Mammary epithelial cell (primary cell): Measurements from ENCODE around the gene ANKFY1.

Experiments used
- EZH2 ChIP-seq: IDR thresholded peaks from 2 replicates; pipeline ENCODE4 v1.6.1; 2012; ENCODE audit warnings: low read length, inconsistent platforms, borderline replicate concordance
- TF ChIP-seq, protein P1 (sequence below), 2 donors: IDR thresholded peaks in 1 of 2; conservative IDR thresholded peaks in 1 of 2; 2 replicates each; pipeline ENCODE4 v1.5.1; 2011 to 2012; ENCODE audit warnings: inconsistent platforms in 2 of 2, low read length in 2 of 2, mild to moderate bottlenecking in 2 of 2, control low read depth in 1 of 2, low read depth in 1 of 2; ENCODE audit not compliant: insufficient read depth in 1 of 2; ENCODE audit errors: extremely low read depth in 1 of 2

GRCh38 chr17:4159761-4160160, 104.0 kb downstream of the ANKFY1 start:
- TF ChIP-seq EZH2, result no peak
- TF ChIP-seq, protein P1, sequence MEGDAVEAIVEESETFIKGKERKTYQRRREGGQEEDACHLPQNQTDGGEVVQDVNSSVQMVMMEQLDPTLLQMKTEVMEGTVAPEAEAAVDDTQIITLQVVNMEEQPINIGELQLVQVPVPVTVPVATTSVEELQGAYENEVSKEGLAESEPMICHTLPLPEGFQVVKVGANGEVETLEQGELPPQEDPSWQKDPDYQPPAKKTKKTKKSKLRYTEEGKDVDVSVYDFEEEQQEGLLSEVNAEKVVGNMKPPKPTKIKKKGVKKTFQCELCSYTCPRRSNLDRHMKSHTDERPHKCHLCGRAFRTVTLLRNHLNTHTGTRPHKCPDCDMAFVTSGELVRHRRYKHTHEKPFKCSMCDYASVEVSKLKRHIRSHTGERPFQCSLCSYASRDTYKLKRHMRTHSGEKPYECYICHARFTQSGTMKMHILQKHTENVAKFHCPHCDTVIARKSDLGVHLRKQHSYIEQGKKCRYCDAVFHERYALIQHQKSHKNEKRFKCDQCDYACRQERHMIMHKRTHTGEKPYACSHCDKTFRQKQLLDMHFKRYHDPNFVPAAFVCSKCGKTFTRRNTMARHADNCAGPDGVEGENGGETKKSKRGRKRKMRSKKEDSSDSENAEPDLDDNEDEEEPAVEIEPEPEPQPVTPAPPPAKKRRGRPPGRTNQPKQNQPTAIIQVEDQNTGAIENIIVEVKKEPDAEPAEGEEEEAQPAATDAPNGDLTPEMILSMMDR (conservative IDR thresholded peaks at IDR 0.05 in 1 of 2, IDR thresholded peaks at IDR 0.05 in 1 of 2; ENCODE audit: extremely low read depth in 1 of 2, insufficient read depth in 1 of 2, low read depth in 1 of 2, low read length in 2 of 2), result no peak
